Measurements from ENCODE around the gene CLDN5.

CLDN5 gene

GRCh38 chr22:19540394-19540793 lies 16.2 kb upstream of the CLDN5 start:
- Histone ChIP-seq H3K9me3 (ENCODE audit: control insufficient read depth, insufficient read depth, low read depth, low read length) (no peaks in the 10 kb centered on the region), H3K4me1 (ENCODE audit: control insufficient read depth, insufficient read depth, low read length) (no peaks in the 10 kb centered on the region), H3K4me3 (ENCODE audit: low read depth, low read length) (no peak overlapping the region), H3K27ac (ENCODE audit: extremely low read depth, low read depth, low read length) (no peak overlapping the region), H3K36me3 (ENCODE audit: control insufficient read depth in 2 of 2, insufficient read depth in 1 of 2, low read length in 2 of 2) (no peaks in the 10 kb centered on the region)
- POLR2A ChIA-PET: interaction anchor here (1.2 kb wide), 1 partner anchor 61 kb away, joined by 4 read pairs; the partner anchor contains the start of gene CDC45
- TF ChIP-seq ZNF585B (tag by site-specific recombination; IDR thresholded peaks at IDR 0.05): no peak
- TF ChIP-seq ZNF626 (tag by site-specific recombination; IDR thresholded peaks at IDR 0.05): no peak
- no peak for TF ChIP-seq ZNF274 (IDR thresholded peaks at IDR 0.05; ENCODE audit: low read length)
- no peak for TF ChIP-seq ZNF274 (tag by site-specific recombination; IDR thresholded peaks at IDR 0.05; ENCODE audit: borderline replicate concordance)
- no peak for TF ChIP-seq ZNF670 (tag by site-specific recombination; IDR thresholded peaks at IDR 0.05; ENCODE audit: low read depth)
- CTCF ChIA-PET: no interaction called here

DNA sequence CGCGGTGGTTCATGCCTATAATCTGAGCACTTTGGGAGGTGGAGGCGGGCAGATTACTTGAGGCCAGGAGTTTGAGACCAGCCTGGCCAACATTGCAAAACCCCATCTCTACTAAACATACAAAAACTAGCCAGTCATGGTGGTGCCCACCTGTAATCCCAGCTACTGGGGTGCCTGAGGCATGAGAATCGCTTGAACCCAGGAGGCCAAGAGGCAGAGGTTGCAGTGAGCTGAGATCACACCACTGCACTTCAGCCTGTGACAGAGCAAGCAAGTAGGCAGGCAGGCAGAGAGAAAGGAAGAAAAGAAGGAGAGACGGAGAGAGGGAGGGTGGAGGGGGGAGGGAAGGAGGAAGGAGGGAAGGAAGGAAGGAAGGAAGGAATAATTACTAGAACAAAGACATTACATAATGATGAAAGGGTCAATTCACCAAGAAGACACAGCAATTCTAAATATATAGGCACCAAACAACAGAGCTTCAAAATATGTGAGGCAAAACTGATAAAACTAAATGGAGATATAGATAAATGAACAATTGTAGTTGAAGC lies 13.8 kb upstream of the CLDN5 start:
- H3K27ac ChIP-seq (ENCODE audit: extremely low read depth, low read depth, low read length): no peak overlapping the region
- no peaks in the 10 kb centered on the region for H3K4me1 ChIP-seq (ENCODE audit: control insufficient read depth, insufficient read depth, low read length)
- TF ChIP-seq ZNF785 (tag by site-specific recombination; IDR thresholded peaks at IDR 0.05) (no peak), GLIS2 (tag by site-specific recombination; IDR thresholded peaks at IDR 0.05) (no peak), YY1 (tag by site-specific recombination; IDR thresholded peaks at IDR 0.05) (no peak), ZNF843 (tag by site-specific recombination; IDR thresholded peaks at IDR 0.05) (no peak), ZNF114 (tag by site-specific recombination; IDR thresholded peaks at IDR 0.05) (no peak), ZNF366 (tag by site-specific recombination; conservative IDR thresholded peaks at IDR 0.05) (peak; percentile 59)
- no peaks in the 10 kb centered on the region for H3K36me3 ChIP-seq (ENCODE audit: control insufficient read depth in 2 of 2, insufficient read depth in 1 of 2, low read length in 2 of 2)
- ChIA-PET CTCF (interaction anchor here (0.7 to 1.4 kb wide), 4 partner anchors 12 to 148 kb away, joined by 3 to 4 read pairs (median 3); no protein-coding TSS in a partner anchor), POLR2A (no interaction called here)
- no peaks in the 10 kb centered on the region for H3K9me3 ChIP-seq (ENCODE audit: control insufficient read depth, insufficient read depth, low read depth, low read length)
- H3K4me3 ChIP-seq (ENCODE audit: low read depth, low read length): no peak overlapping the region

GRCh38 chr22:19536564-19536963 lies 12.4 kb upstream of the CLDN5 start:
- Histone ChIP-seq H3K4me3 (ENCODE audit: low read depth, low read length) (no peak overlapping the region), H3K27ac (ENCODE audit: extremely low read depth, low read depth, low read length) (no peak overlapping the region), H3K4me1 (ENCODE audit: control insufficient read depth, insufficient read depth, low read length) (no peaks in the 10 kb centered on the region), H3K36me3 (ENCODE audit: control insufficient read depth in 2 of 2, insufficient read depth in 1 of 2, low read length in 2 of 2) (no peaks in the 10 kb centered on the region), H3K9me3 (ENCODE audit: control insufficient read depth, insufficient read depth, low read depth, low read length) (no peaks in the 10 kb centered on the region)
- ChIA-PET CTCF (interaction anchor here (0.6 to 1.3 kb wide), 2 partner anchors 18 to 599 kb away, joined by 3 to 4 read pairs; no protein-coding TSS in a partner anchor), POLR2A (interaction anchor here (1.0 kb wide), 1 partner anchor 57 kb away, joined by 5 read pairs; the partner anchor contains the start of gene CDC45)
- TF ChIP-seq ZIC2 (tag by site-specific recombination; IDR thresholded peaks at IDR 0.05): no peak
- TF ChIP-seq, protein P1, sequence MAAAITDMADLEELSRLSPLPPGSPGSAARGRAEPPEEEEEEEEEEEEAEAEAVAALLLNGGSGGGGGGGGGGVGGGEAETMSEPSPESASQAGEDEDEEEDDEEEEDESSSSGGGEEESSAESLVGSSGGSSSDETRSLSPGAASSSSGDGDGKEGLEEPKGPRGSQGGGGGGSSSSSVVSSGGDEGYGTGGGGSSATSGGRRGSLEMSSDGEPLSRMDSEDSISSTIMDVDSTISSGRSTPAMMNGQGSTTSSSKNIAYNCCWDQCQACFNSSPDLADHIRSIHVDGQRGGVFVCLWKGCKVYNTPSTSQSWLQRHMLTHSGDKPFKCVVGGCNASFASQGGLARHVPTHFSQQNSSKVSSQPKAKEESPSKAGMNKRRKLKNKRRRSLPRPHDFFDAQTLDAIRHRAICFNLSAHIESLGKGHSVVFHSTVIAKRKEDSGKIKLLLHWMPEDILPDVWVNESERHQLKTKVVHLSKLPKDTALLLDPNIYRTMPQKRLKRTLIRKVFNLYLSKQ (tag by site-specific recombination; IDR thresholded peaks at IDR 0.05; ENCODE audit: borderline replicate concordance): no peak
- TF ChIP-seq ZBTB49 (tag by site-specific recombination; IDR thresholded peaks at IDR 0.05; ENCODE audit: low read depth): no peak
- no peak for TF ChIP-seq ZNF707 (tag by site-specific recombination; IDR thresholded peaks at IDR 0.05)
- TF ChIP-seq ZNF140 (tag by site-specific recombination; IDR thresholded peaks at IDR 0.05): no peak
- TF ChIP-seq KLF9 (tag by site-specific recombination; IDR thresholded peaks at IDR 0.05; ENCODE audit: low read depth): no peak
